ENCODE results near the gene RGS19.

DNA sequence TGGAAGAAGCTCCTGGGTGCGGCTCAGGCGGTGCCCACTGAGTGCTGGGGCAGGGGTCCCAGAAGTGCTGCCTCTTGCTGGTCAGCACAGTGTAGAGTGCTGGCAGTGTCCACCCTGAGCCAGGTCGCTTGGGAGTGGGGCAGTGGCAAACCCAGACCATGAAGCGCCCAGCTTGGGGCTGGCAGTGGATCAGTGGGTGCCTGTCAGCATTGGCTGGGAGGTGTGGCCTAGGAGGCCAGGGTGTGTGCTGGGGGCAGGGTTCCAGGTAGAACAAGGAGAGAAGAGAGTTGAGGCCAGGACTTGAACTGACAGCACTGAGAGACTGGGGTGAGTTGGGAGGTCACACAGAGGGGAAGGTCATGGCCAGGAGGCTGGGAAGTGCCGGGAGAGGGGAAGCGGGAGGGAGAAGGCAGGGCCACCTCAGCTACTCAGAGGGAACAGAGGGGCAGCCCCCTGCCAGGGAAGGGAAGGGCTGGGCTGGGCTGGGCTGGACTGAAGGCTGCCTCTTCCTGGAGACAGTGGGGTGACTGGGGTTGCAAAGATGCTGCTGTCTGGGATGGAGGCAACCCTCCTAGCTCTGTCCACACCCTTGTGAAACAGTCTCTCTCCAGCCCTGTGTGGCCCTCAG lies 12.2 kb downstream of the RGS19 start:
- TF ChIP-seq EGR1 (IDR thresholded peaks at IDR 0.05): no peak
- TF ChIP-seq TEAD4 (IDR thresholded peaks at IDR 0.05): no peak
- no peak for TF ChIP-seq ZBTB7A (IDR thresholded peaks at IDR 0.05; ENCODE audit: low read depth)
- TF ChIP-seq, protein P1, sequence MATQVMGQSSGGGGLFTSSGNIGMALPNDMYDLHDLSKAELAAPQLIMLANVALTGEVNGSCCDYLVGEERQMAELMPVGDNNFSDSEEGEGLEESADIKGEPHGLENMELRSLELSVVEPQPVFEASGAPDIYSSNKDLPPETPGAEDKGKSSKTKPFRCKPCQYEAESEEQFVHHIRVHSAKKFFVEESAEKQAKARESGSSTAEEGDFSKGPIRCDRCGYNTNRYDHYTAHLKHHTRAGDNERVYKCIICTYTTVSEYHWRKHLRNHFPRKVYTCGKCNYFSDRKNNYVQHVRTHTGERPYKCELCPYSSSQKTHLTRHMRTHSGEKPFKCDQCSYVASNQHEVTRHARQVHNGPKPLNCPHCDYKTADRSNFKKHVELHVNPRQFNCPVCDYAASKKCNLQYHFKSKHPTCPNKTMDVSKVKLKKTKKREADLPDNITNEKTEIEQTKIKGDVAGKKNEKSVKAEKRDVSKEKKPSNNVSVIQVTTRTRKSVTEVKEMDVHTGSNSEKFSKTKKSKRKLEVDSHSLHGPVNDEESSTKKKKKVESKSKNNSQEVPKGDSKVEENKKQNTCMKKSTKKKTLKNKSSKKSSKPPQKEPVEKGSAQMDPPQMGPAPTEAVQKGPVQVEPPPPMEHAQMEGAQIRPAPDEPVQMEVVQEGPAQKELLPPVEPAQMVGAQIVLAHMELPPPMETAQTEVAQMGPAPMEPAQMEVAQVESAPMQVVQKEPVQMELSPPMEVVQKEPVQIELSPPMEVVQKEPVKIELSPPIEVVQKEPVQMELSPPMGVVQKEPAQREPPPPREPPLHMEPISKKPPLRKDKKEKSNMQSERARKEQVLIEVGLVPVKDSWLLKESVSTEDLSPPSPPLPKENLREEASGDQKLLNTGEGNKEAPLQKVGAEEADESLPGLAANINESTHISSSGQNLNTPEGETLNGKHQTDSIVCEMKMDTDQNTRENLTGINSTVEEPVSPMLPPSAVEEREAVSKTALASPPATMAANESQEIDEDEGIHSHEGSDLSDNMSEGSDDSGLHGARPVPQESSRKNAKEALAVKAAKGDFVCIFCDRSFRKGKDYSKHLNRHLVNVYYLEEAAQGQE (IDR thresholded peaks at IDR 0.05; ENCODE audit: low read depth): no peak
- TF ChIP-seq, protein P2, sequence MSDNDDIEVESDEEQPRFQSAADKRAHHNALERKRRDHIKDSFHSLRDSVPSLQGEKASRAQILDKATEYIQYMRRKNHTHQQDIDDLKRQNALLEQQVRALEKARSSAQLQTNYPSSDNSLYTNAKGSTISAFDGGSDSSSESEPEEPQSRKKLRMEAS (IDR thresholded peaks at IDR 0.05): no peak
- TF ChIP-seq EP300 (IDR thresholded peaks at IDR 0.05; ENCODE audit: borderline replicate concordance): no peak
- TF ChIP-seq, protein P3, sequence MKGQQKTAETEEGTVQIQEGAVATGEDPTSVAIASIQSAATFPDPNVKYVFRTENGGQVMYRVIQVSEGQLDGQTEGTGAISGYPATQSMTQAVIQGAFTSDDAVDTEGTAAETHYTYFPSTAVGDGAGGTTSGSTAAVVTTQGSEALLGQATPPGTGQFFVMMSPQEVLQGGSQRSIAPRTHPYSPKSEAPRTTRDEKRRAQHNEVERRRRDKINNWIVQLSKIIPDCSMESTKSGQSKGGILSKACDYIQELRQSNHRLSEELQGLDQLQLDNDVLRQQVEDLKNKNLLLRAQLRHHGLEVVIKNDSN (IDR thresholded peaks at IDR 0.05): no peak
- TF ChIP-seq CREB1 (IDR thresholded peaks at IDR 0.05; ENCODE audit: low read depth): no peak
- no peak for TF ChIP-seq FOXM1 (IDR thresholded peaks at IDR 0.05; ENCODE audit: borderline replicate concordance, low read depth)
- TF ChIP-seq RAD21 (IDR thresholded peaks at IDR 0.05; ENCODE audit: low read depth): no peak
